Measurements from ENCODE around the gene NOC3L. TPM values are rescaled to one million over a fixed set of nuclear protein-coding genes. Genes with fewer than 3 reads are reported as not detected.
A peak's percentile ranks its signal among the peaks of the same experiment; 100 is the strongest.

The NOC3L gene
- total RNA-seq, 2 donors from 2014 or later: 13.5 to 14.8 TPM

- ATAC-seq: no peak
These were observed 35.1 kb downstream of the NOC3L start for GRCh38 chr10:94327649-94328048.

DNA sequence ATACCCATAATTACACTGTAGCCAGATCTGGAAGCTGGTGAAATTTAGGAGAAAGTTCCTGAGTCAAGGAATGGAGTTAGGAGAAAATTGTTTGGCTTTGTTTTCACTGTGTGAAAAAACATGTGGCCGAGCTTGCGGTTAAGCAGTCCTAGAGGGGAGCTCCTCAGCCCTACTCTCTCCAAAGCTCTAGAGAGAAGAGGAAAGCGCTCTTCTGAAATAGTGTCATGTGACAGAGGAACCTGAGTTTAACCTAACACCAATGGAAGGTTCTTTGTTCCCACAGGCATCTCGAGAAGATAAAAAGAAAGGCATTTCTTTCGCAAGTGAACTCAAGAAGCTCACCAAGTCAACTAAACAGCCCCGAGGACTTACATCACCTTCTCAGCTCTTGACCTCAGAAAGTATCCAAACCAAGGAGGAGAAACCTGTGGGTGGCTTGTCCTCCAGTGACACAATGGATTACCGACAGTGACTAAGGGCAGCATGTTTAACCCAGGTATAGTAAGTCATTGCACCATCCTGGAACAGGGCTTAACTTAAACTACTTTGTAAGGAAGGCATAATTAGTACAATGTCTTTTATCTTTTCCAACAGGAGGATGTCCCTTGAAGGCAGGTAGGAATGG, 38.0 kb downstream of the NOC3L start:
- TF ChIP-seq, protein P1, sequence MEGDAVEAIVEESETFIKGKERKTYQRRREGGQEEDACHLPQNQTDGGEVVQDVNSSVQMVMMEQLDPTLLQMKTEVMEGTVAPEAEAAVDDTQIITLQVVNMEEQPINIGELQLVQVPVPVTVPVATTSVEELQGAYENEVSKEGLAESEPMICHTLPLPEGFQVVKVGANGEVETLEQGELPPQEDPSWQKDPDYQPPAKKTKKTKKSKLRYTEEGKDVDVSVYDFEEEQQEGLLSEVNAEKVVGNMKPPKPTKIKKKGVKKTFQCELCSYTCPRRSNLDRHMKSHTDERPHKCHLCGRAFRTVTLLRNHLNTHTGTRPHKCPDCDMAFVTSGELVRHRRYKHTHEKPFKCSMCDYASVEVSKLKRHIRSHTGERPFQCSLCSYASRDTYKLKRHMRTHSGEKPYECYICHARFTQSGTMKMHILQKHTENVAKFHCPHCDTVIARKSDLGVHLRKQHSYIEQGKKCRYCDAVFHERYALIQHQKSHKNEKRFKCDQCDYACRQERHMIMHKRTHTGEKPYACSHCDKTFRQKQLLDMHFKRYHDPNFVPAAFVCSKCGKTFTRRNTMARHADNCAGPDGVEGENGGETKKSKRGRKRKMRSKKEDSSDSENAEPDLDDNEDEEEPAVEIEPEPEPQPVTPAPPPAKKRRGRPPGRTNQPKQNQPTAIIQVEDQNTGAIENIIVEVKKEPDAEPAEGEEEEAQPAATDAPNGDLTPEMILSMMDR (IDR thresholded peaks at IDR 0.05): no peak
- no peak for TF ChIP-seq POLR2A (IDR thresholded peaks at IDR 0.05)
- intact Hi-C loops (cut with DNase I): loop anchor here (5.0 kb wide), 1 partner anchor 407 kb away; no protein-coding TSS in a partner anchor
- H3K27ac ChIP-seq: no peak overlapping the region
- DNase-seq (no peak), ATAC-seq (no peak)
- H3K36me3 ChIP-seq (replicated peaks in 1 of 2; ENCODE audit: insufficient read depth in 1 of 2, low read depth in 2 of 2): peaks cover 0 to 10% of the 10 kb centered on the region in 2 donors
- no peaks in the 10 kb centered on the region for H3K27me3 ChIP-seq
- no peak overlapping the region for H3K4me3 ChIP-seq
- no peaks in the 10 kb centered on the region for H3K4me1 ChIP-seq
- 88 to 96% methylated on average over 7 of the region's 7 CpGs for WGBS, 2 donors
- no peaks in the 10 kb centered on the region for H3K9me3 ChIP-seq

More at GRCh38 chr10:94327649-94328048, 35.1 kb downstream of the NOC3L start:
- H3K4me1 ChIP-seq: no peaks in the 10 kb centered on the region
- no peak overlapping the region for H3K27ac ChIP-seq
- intact Hi-C loops (cut with DNase I): no loop called here
- no peaks in the 10 kb centered on the region for H3K9me3 ChIP-seq
- H3K4me3 ChIP-seq: no peak overlapping the region
- no peak for DNase-seq
- H3K27me3 ChIP-seq: no peaks in the 10 kb centered on the region
- TF ChIP-seq, protein P1 (IDR thresholded peaks at IDR 0.05): no peak
- TF ChIP-seq POLR2A (IDR thresholded peaks at IDR 0.05): no peak
- 86 to 91% methylated on average over 1 of the region's 1 CpG for WGBS, 2 donors
- peaks cover 0 to 10% of the 10 kb centered on the region in 2 donors for H3K36me3 ChIP-seq (replicated peaks in 1 of 2; ENCODE audit: insufficient read depth in 1 of 2, low read depth in 2 of 2)

DNA sequence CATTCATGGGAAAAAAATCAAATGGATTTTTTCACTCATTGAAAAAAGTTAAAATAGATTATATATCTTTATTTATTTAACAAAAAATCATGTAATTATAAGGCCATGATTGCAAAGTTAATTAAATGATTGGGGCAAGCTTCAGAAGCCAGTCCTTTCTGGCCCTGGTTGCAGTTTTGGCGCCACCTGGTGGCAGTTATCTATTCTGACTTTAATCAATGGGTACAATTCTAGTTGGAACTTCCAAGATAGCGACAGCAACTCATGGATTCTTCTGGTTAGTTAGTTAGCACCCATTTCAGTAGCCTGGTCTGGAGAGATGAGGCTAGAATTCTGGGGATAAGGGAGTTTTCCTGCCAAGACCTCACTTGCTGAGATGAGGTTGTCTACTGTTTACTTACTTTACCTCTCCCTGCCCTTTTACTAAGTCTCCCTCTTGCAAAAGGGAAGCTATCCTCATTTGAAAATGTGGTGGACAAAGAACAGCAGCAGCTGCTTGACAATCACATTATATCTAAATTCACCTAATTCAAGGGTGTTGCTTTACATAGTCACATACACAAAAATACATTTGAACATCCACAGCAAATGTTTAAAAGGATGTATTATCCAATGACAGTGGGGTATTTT, 42.3 kb downstream of the NOC3L start:
- DNase-seq (peak; percentile 73 to 81 (median 77)), ATAC-seq (peak; percentile 43)
- peaks cover 0 to 10% of the 10 kb centered on the region in 2 donors for H3K36me3 ChIP-seq (replicated peaks in 1 of 2; ENCODE audit: insufficient read depth in 1 of 2, low read depth in 2 of 2)
- no peak overlapping the region for H3K27ac ChIP-seq
- H3K27me3 ChIP-seq: no peaks in the 10 kb centered on the region
- no peak for TF ChIP-seq POLR2A (IDR thresholded peaks at IDR 0.05)
- TF ChIP-seq, protein P1 (IDR thresholded peaks at IDR 0.05): peak; percentile 66 to 96 (median 79)
- no peaks in the 10 kb centered on the region for H3K9me3 ChIP-seq
- intact Hi-C loops (cut with DNase I): loop anchor here (5.0 kb wide), 1 partner anchor 403 kb away; no protein-coding TSS in a partner anchor
- H3K4me3 ChIP-seq: no peak overlapping the region
- WGBS, 2 donors: 12 to 22% methylated on average over 2 of the region's 2 CpGs
- H3K4me1 ChIP-seq: peaks cover 11% of the 10 kb centered on the region

DNA sequence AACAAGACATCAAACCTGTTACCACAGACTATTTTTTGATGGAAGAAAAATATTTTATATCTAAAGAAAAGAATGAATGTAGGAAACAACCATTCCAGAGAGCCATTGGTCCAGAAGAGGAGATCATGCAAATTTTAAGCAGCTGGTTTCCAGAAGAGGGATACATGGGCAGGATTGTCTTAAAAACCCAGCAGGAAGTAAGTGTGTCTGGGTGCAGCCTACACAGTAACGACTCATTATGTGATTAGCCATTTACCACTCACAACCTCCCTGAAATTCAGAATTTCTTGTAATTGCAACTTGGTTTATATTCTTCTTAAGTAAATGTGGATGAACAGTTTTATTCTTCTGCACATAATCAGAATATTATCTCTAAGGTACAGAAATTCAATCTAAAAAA, 46.2 kb downstream of the NOC3L start:
- intact Hi-C loops (cut with DNase I): no loop called here
- ATAC-seq: no peak

GRCh38 chr10:94315975-94316464, 46.7 kb downstream of the NOC3L start:
- H3K9me3 ChIP-seq: no peaks in the 10 kb centered on the region
- WGBS, 2 donors: 14 to 16% methylated on average over 3 of the region's 3 CpGs
- peak in 1 of 4 donors; percentile 14 for DNase-seq
- H3K27ac ChIP-seq: peak overlapping the region in 2 of 4 donors; percentile 26 to 33
- no peaks in the 10 kb centered on the region for H3K27me3 ChIP-seq
- H3K4me3 ChIP-seq: no peak overlapping the region
- intact Hi-C loops (cut with DNase I): no loop called here
- ATAC-seq: peak; percentile 62
- peaks cover 15% of the 10 kb centered on the region for H3K4me1 ChIP-seq
- TF ChIP-seq, protein P1 (IDR thresholded peaks at IDR 0.05): no peak
- TF ChIP-seq POLR2A (IDR thresholded peaks at IDR 0.05): no peak
- no peaks in the 10 kb centered on the region for H3K36me3 ChIP-seq (replicated peaks in 1 of 2; ENCODE audit: insufficient read depth in 1 of 2, low read depth in 2 of 2)

More for the DNA sequence above, 46.2 kb downstream of the NOC3L start:
- WGBS, 2 donors: 6 to 41% methylated on average over 1 of the region's 1 CpG
- no peaks in the 10 kb centered on the region for H3K27me3 ChIP-seq
- H3K27ac ChIP-seq: peak overlapping the region in 2 of 4 donors; percentile 26 to 33
- no peaks in the 10 kb centered on the region for H3K9me3 ChIP-seq
- H3K4me3 ChIP-seq: no peak overlapping the region
- H3K4me1 ChIP-seq: peaks cover 15% of the 10 kb centered on the region
- TF ChIP-seq POLR2A (IDR thresholded peaks at IDR 0.05): no peak
- no peaks in the 10 kb centered on the region for H3K36me3 ChIP-seq (replicated peaks in 1 of 2; ENCODE audit: insufficient read depth in 1 of 2, low read depth in 2 of 2)
- DNase-seq: no peak
